HCT116 (cell line): Measurements from ENCODE around the gene GLDC. TPM values are rescaled to one million over a fixed set of nuclear protein-coding genes. Genes with fewer than 3 reads are reported as not detected.

Source experiments
- ATAC-seq: fragments of 200-7000 bp; cut with Tn5 transposase; 2 replicates; pipeline ENCODE4 v1.9.1; 2020; ENCODE audit warnings: mild to moderate bottlenecking, moderate library complexity
- BruUV-seq: library from RNA; stranded (reverse); fragments of 400-500 nt; replicated peaks from 2 replicates; lab custom pipeline; 2021; lab: Mats Ljungman, UMichigan
- CTCF ChIA-PET: fragments of 300-600 bp; sonication (Branson Sonifier 250); formaldehyde crosslinking; loops from one replicate; lab custom pipeline; 2021; ENCODE audit warnings: antibody characterized with exemption; lab: Charles Lee
- POLR2A ChIA-PET: fragments of 300-600, 350-600 bp; sonication (Branson Sonifier 250); formaldehyde crosslinking; loops from one replicate; lab custom pipeline; 2021; ENCODE audit warnings: antibody characterized with exemption; lab: Charles Lee
- RAD21 ChIA-PET, 2 experiments: fragments of 300-600 bp; sonication (Branson Sonifier 250); formaldehyde crosslinking; loops; one replicate each; lab custom pipeline; 2023; ENCODE audit warnings: low total read pairs in 2 of 2; ENCODE audit not compliant: uncharacterized antibody in 2 of 2, unreplicated experiment in 2 of 2, low non-redundant PET in 1 of 2; lab: Charles Lee
- DNase-seq: peaks from one replicate; pipeline ENCODE4 v3.0.0-alpha.2; 2010; ENCODE audit warnings: low read depth, low spot score
- H2AFZ ChIP-seq: fragments of 200-600 bp; shearing (Covaris generic), sonication (generic); 2 replicates; pipeline ENCODE4 v1.6.1; 2017; ENCODE audit warnings: low read depth, mixed run types, mixed read lengths, antibody characterized with exemption, low read length; ENCODE audit not compliant: poor library complexity, severe bottlenecking
- H3K27ac ChIP-seq: 2 replicates; pipeline ENCODE4 v1.5.1; 2012; ENCODE audit warnings: low read depth, low read length
- H3K27me3 ChIP-seq: fragments of 200-600 bp; sonication (generic); 2 replicates; pipeline ENCODE4 v1.6.1; 2016; ENCODE audit warnings: mixed run types, low read length, mixed read lengths; ENCODE audit not compliant: insufficient read depth
- H3K36me3 ChIP-seq, 2 experiments: fragments of 200-500 bp in 1 of 2; fragments of 200-600 bp in 1 of 2; sonication (Bioruptor generic) in 1 of 2; sonication (generic) in 1 of 2; 2 replicates each; pipeline versions ENCODE4 v1.5.1 to v1.6.1; 2014 to 2016; ENCODE audit warnings: low read length in 2 of 2, inconsistent platforms in 1 of 2, mixed read lengths in 1 of 2, mixed run types in 1 of 2; ENCODE audit not compliant: insufficient read depth in 2 of 2, control insufficient read depth in 1 of 2
- H3K4me1 ChIP-seq, 2 experiments: fragments of 200-600 bp in 1 of 2; sonication (generic) in 1 of 2; 2 replicates each; pipeline versions ENCODE4 v1.5.1 to v1.6.1; 2012 to 2017; ENCODE audit warnings: low read length in 2 of 2, inconsistent platforms in 1 of 2, mild to moderate bottlenecking in 1 of 2, mixed read lengths in 1 of 2, mixed run types in 1 of 2, moderate library complexity in 1 of 2; ENCODE audit not compliant: insufficient read depth in 2 of 2, control insufficient read depth in 1 of 2
- H3K4me2 ChIP-seq: fragments of 200-600 bp; sonication (generic); 2 replicates; pipeline ENCODE4 v1.6.1; 2017; ENCODE audit warnings: mixed run types, low read length, mixed read lengths
- H3K4me3 ChIP-seq, 2 experiments: fragments of 200-600 bp in 1 of 2; sonication (generic) in 1 of 2; replicated peaks in 1 of 2; 2 replicates each; pipeline ENCODE4 v1.5.1; 2011 to 2016; ENCODE audit warnings: low read length in 2 of 2, control low read depth in 1 of 2, low read depth in 1 of 2, mild to moderate bottlenecking in 1 of 2, mixed read lengths in 1 of 2, mixed run types in 1 of 2
- H3K79me2 ChIP-seq: fragments of 200-600 bp; sonication (generic); 2 replicates; pipeline ENCODE4 v1.6.1; 2017; ENCODE audit warnings: mild to moderate bottlenecking, mixed run types, low read length, moderate library complexity, mixed read lengths; ENCODE audit not compliant: insufficient read depth
- H3K9ac ChIP-seq: fragments of 200-600 bp; sonication (generic); 2 replicates; pipeline ENCODE4 v1.6.1; 2016; ENCODE audit warnings: low read length, mixed read lengths
- H3K9me2 ChIP-seq: fragments of 200-600 bp; sonication (generic), shearing (Covaris generic); 2 replicates; pipeline ENCODE4 v1.6.1; 2017; ENCODE audit warnings: mixed run types, mild to moderate bottlenecking, moderate library complexity; ENCODE audit not compliant: insufficient read depth
- H3K9me3 ChIP-seq, 2 experiments: fragments of 200-500 bp in 1 of 2; fragments of 200-600 bp in 1 of 2; sonication (Bioruptor generic) in 1 of 2; sonication (generic) in 1 of 2; 2 replicates each; pipeline ENCODE4 v1.6.1; 2014 to 2017; ENCODE audit warnings: low read length in 2 of 2, mixed read lengths in 2 of 2, inconsistent platforms in 1 of 2, low read depth in 1 of 2, mild to moderate bottlenecking in 1 of 2, mixed run types in 1 of 2, moderate library complexity in 1 of 2; ENCODE audit not compliant: control insufficient read depth in 1 of 2, insufficient read depth in 1 of 2
- H4K20me1 ChIP-seq: fragments of 200-600 bp; sonication (generic), shearing (Covaris generic); 2 replicates; pipeline ENCODE4 v1.6.1; 2017; ENCODE audit warnings: mixed run types, mild to moderate bottlenecking, moderate library complexity; ENCODE audit not compliant: insufficient read depth
- CEBPB ChIP-seq: IDR thresholded peaks from 2 replicates; pipeline ENCODE4 v1.6.1; 2012; ENCODE audit warnings: low read depth
- RAD21 ChIP-seq: IDR thresholded peaks from 2 replicates; pipeline ENCODE4 v1.6.1; 2012; ENCODE audit warnings: low read depth, mild to moderate bottlenecking
- intact Hi-C: fragments of 100-400 bp; cut with micrococcal nuclease; formaldehyde crosslinking; loops from 2 replicates; pipeline ENCODE4 v1.10.0; 2022
- total RNA-seq: library from RNA; stranded (reverse); gene quantifications from one replicate; pipeline ENCODE4 v1.2.1, GENCODE V29; 2021; ENCODE audit not compliant: unreplicated experiment
- TF ChIP-seq, protein P1 (sequence below), 3 experiments: fragments of 200-600 bp in 1 of 3; sonication (generic) in 1 of 3; IDR thresholded peaks in 2 of 3; conservative IDR thresholded peaks in 1 of 3; 2 replicates each; pipeline ENCODE4 v1.5.1; 2012 to 2017; ENCODE audit warnings: low read depth in 2 of 3, low read length in 2 of 3, antibody characterized with exemption in 1 of 3, borderline replicate concordance in 1 of 3, control low read depth in 1 of 3, mild to moderate bottlenecking in 1 of 3, mixed read lengths in 1 of 3, mixed run types in 1 of 3, moderate library complexity in 1 of 3; ENCODE audit not compliant: insufficient read depth in 1 of 3

Gene GLDC
- total RNA-seq, 1 experiment from 2014 or later, result 4.9 TPM

DNA sequence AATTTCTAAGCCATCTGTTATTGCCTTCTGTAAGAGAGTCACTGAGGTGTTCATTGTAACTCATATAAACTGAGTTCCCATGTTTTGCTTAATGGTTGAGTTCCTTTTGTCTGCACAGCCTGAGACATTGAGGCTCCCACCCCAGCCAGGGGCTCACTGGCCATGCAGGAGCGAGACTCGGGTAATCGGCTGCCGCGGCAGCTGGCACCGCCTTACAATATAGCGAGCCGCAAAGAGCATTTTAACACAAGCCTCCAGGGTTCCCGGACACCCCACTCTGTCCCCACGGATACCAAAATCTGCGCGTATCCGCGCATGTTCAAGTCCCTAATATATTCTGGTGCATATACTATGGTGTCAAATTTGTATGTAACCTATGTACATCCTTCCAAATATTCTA, 24.4 kb upstream of the GLDC start:
- RAD21 ChIA-PET, result no interaction called here
- Histone ChIP-seq H3K4me3 (no peak overlapping the region), H2AFZ (no peak overlapping the region), H3K9me2 (no peaks in the 10 kb centered on the region)
- TF ChIP-seq, protein P1, sequence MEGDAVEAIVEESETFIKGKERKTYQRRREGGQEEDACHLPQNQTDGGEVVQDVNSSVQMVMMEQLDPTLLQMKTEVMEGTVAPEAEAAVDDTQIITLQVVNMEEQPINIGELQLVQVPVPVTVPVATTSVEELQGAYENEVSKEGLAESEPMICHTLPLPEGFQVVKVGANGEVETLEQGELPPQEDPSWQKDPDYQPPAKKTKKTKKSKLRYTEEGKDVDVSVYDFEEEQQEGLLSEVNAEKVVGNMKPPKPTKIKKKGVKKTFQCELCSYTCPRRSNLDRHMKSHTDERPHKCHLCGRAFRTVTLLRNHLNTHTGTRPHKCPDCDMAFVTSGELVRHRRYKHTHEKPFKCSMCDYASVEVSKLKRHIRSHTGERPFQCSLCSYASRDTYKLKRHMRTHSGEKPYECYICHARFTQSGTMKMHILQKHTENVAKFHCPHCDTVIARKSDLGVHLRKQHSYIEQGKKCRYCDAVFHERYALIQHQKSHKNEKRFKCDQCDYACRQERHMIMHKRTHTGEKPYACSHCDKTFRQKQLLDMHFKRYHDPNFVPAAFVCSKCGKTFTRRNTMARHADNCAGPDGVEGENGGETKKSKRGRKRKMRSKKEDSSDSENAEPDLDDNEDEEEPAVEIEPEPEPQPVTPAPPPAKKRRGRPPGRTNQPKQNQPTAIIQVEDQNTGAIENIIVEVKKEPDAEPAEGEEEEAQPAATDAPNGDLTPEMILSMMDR (IDR thresholded peaks at IDR 0.05 in 2 of 3, conservative IDR thresholded peaks at IDR 0.05 in 1 of 3; ENCODE audit: borderline replicate concordance in 1 of 3, insufficient read depth in 1 of 3, low read depth in 2 of 3, low read length in 2 of 3), result no peak
- TF ChIP-seq, all 23 proteins: peak for 0
- Histone ChIP-seq H3K36me3 (no peaks in the 10 kb centered on the region; a peak in 1 of 4 replicates), H3K27me3 (no peaks in the 10 kb centered on the region), H3K9me3 (no peaks in the 10 kb centered on the region), H3K4me2 (no peak overlapping the region), H3K27ac (no peak overlapping the region), H3K4me1 (no peaks in the 10 kb centered on the region), H3K9ac (no peak overlapping the region), H3K79me2 (no peaks in the 10 kb centered on the region), H4K20me1 (no peaks in the 10 kb centered on the region)
- intact Hi-C loops, result loop anchor here (5.0 to 10.0 kb wide), 2 partner anchors 83 to 615 kb away; no protein-coding TSS in a partner anchor
- POLR2A ChIA-PET, result no interaction called here
- no TSS peak for BruUV-seq
- DNase-seq (no peak), ATAC-seq (no peak)
- CTCF ChIA-PET, result no interaction called here

DNA sequence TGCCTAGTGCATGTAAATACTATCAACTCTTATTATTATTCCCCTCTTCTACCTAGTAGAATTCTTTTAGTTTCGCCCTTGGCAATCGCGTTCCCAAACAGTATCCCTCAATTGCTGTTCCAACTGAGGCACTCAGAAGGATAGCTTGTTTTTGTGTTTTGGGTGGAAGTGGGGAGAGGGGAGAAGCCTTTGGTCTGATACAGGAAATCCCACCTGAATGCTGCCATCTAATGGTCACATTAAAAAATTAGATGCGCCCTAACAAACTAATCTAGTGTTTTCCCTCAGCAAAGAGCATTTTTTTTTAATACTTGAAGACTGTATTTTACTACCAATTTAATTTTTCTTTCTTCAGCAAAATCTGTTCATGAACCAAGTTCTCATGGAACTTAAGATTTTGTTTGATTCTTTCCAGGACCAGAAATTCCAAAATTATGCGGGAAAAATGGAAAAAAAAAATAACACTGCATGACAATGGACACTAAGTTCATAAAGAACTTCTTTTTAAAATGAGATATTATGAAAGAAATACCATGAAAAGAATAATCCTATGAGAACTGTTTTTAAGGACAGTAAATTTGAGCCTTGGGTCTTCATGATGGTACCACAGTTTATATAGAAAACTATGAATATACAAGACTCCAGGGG, 22.2 kb upstream of the GLDC start:
- CTCF ChIA-PET, result interaction anchor here (0.6 to 2.1 kb wide), 13 partner anchors 8 to 314 kb away, joined by 3 to 9 read pairs (median 4); partner anchors contain the start of gene KDM4C

More for the DNA sequence above, 22.2 kb upstream of the GLDC start:
- no peaks in the 10 kb centered on the region for H4K20me1 ChIP-seq
- H3K4me1 ChIP-seq, result peaks cover 0 to 9% of the 10 kb centered on the region in 2 experiments; a peak in 1 of 4 replicates
- DNase-seq (no peak), ATAC-seq (peak; percentile 82)
- H3K79me2 ChIP-seq, result no peaks in the 10 kb centered on the region
- H3K27me3 ChIP-seq, result no peaks in the 10 kb centered on the region
- no peak overlapping the region for H3K27ac ChIP-seq
- no peak overlapping the region for H3K4me3 ChIP-seq
- no TSS peak for BruUV-seq
- no peaks in the 10 kb centered on the region for H3K9me2 ChIP-seq
- intact Hi-C loops, result loop anchor here (1.0 to 5.0 kb wide), 2 partner anchors 80 to 313 kb away; no protein-coding TSS in a partner anchor
- no peak overlapping the region for H3K4me2 ChIP-seq
- H2AFZ ChIP-seq, result no peak overlapping the region
- H3K36me3 ChIP-seq, result no peaks in the 10 kb centered on the region; a peak in 1 of 4 replicates
- H3K9ac ChIP-seq, result no peak overlapping the region
- ChIA-PET POLR2A (no interaction called here), RAD21 (interaction anchor here in 1 of 2 experiments (0.8 kb wide), 1 partner anchor 81 kb away, joined by 3 read pairs; no protein-coding TSS in a partner anchor)
- TF ChIP-seq, protein P1 (IDR thresholded peaks at IDR 0.05 in 2 of 3, conservative IDR thresholded peaks at IDR 0.05 in 1 of 3; ENCODE audit: borderline replicate concordance in 1 of 3, insufficient read depth in 1 of 3, low read depth in 2 of 3, low read length in 2 of 3), result peak; percentile 57 to 72 (median 63); a peak in 5 of 6 replicates
- no peak for TF ChIP-seq CEBPB
- TF ChIP-seq RAD21, result peak; percentile 62
- H3K9me3 ChIP-seq, result no peaks in the 10 kb centered on the region
